ENCODE measurements around the gene PCDHGA1.

Gene PCDHGA1

DNA sequence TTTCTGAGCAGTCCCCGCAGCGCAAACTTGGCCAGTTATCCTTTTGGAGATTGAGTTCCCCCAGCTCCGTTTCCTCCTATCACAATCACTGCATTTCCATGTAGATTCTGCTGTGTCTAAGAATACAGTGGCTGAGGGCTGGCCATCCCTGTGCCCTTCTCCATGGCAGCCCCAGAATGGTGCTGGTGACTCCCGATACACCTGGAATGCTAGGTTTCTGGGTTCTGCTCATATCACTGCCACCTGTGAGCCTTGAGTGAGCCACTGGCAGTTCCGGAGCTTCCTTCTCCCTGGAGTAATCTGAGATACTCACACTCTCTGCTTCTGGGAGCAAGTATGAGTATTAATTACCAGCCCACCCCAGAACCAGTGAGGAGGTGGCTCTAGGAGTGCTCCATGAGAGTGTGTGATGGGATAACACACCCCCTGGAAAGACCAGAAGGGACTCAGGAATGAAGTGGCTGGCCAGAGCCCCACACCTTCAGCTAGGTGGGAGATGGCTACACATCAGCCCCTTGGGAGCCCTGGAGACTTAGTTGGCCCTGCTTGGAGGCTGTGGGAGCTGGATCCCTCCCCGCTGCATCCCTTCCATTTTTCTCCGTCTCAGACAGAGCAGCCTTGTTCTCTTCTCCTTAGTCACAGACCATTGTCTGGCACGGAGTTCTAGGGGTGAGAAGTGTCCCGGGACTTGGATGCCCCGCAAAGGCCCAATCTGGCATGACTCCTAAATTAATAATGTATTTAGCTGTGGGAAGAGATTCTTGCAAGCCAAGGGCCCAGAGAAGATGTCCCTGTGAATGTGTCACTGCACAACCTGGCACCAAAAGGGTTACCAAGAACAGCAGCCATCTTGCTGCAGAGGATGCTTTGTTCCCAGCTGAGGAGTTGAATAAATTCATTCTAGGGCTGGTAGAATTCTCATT is 163.4 kb downstream of the PCDHGA1 start:
- no peak for DNase-seq

- no peak for DNase-seq
Observed at GRCh38 chr5:141494761-141495452, 164.6 kb downstream of the PCDHGA1 start.

GRCh38 chr5:141495453-141495811 is 165.1 kb downstream of the PCDHGA1 start:
- DNase-seq = no peak

DNA sequence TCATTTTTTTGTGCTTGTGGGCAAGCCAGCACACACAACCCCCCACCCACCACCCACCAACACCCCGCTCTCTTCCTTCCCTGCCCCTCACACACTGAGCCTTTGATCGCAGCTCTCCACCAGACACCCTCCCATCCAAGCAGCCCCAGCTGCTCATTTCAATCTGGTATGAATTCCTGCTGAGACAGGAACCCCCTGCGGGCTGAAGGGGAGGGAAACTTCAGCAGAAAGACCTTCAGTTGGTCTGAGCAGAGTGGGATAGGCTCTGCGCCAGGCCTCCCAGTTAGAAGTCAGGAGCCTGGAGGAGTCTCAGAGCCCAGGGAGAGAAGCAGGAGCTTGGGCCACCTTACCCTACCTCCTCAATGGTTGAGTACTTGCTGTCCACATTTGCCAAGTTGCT is 165.7 kb downstream of the PCDHGA1 start:
- no peak for DNase-seq

- no peak for DNase-seq
Observed at GRCh38 chr5:141501761-141502160, 171.4 kb downstream of the PCDHGA1 start.

- DNase-seq = no peak
Observed at GRCh38 chr5:141503681-141504080, 173.4 kb downstream of the PCDHGA1 start.

GRCh38 chr5:141504216-141504615 is 173.9 kb downstream of the PCDHGA1 start:
- no peak for DNase-seq

DNA sequence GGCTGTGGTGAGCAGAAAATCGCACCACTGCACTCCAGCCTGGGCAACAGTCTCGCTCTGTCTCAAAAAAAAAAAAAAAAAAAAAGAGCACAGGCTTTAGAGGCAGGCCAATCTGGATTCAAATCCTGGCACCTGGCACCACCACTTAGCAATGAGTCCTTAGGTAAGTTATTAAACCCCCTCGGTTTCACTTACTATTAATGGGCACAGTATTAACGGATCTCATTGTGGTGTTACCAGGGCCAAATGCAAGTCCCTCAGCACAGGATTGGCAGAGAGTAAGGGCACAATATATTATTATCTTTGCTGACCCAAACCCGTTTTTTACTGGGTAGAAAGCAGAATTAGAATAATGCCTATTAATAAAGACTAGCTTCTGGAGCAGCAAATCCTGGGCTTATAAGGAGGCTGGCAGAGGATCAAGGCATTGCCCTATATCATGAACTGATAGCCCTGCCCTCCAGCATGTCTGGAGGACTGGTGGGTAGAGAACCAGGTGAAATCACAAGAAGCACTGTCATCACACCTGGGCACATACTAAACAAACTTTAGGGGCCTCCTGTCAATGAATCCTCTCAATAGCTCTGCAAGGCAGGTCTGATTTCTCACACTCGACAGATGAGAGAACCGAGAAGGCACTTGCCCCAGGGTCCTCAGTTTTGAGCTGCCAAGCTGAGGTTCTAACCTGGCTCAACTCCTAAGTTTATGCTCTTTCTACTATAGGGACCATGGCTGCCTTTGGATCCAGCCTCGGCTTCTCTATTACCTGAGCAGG is 176.3 kb downstream of the PCDHGA1 start:
- DNase-seq = no peak

GRCh38 chr5:141507387-141508091 is 177.2 kb downstream of the PCDHGA1 start:
- DNase-seq = no peak

- DNase-seq = no peak
Observed at GRCh38 chr5:141508440-141508797, 178.1 kb downstream of the PCDHGA1 start.

GRCh38 chr5:141508798-141509611 is 178.7 kb downstream of the PCDHGA1 start:
- no peak for DNase-seq

GRCh38 chr5:141510160-141510559 is 179.8 kb downstream of the PCDHGA1 start:
- no peak for DNase-seq

GRCh38 chr5:141510850-141511601 is 180.7 kb downstream of the PCDHGA1 start:
- no peak for DNase-seq

- no peak for DNase-seq
Observed at GRCh38 chr5:141511771-141512325, 181.5 kb downstream of the PCDHGA1 start.

DNA sequence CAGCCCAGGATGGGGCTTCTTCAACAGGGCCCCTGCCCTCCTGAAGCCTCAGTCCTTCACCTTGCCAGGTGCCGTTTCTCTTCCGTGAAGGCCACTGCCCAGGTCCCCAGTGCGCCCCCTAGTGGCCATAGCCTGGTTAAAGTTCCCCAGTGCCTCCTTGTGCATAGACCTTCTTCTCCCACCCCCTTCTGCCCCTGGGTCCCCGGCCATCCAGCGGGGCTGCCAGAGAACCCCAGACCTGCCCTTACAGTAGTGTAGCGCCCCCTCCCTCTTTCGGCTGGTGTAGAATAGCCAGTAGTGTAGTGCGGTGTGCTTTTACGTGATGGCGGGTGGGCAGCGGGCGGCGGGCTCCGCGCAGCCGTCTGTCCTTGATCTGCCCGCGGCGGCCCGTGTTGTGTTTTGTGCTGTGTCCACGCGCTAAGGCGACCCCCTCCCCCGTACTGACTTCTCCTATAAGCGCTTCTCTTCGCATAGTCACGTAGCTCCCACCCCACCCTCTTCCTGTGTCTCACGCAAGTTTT is 182.1 kb downstream of the PCDHGA1 start:
- peak; percentile 43 for DNase-seq

- peak; percentile 29 for DNase-seq
Observed at GRCh38 chr5:141512911-141513626, 182.8 kb downstream of the PCDHGA1 start.

DNA sequence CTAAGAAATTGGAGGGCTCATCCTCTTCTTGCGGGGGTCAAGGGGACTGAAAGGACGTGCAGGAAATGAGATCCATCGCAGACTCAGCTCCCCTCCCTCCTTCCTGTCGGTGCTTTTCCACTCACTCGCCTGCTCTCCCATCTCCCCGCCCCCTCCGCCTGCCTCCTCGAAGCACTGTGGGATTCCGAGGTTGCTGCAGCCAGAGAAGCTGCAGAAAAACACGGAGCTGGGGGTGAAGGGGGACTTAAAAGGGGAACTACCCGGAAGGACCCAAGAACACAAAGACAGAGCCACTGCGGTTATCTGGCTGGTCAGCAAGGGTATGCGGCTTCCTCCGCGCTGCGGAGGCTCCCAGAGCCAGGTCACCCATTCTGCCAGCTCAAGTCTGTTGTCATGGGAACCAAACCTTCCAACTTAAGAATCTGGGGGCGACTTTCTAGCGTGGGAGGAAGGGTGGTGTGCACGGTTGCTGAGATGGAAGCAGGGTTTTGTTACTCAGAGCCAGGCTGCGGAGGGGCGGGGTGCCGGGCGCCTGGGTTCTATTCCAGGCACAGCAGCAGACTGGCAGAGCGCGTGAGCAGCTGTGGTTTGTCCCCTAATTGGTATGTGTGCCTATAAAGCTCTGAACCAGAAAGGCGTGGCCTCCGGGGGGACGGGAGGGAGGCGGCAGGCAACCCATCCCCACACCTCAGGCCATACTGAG is 183.5 kb downstream of the PCDHGA1 start:
- DNase-seq = no peak

- peak; percentile 91 for DNase-seq
Observed at GRCh38 chr5:141514330-141515133, 184.2 kb downstream of the PCDHGA1 start.
